Measurements from ENCODE around the gene CPD. TPM values are rescaled to one million over a fixed set of nuclear protein-coding genes. Genes with fewer than 3 reads are reported as not detected.

Gene CPD
- total and polyA plus RNA-seq, 2 of the 13 experiments (the other 11 are each of a cell fraction or from before 2014, with no cell fraction given), result 46.1 to 72.3 TPM

DNA sequence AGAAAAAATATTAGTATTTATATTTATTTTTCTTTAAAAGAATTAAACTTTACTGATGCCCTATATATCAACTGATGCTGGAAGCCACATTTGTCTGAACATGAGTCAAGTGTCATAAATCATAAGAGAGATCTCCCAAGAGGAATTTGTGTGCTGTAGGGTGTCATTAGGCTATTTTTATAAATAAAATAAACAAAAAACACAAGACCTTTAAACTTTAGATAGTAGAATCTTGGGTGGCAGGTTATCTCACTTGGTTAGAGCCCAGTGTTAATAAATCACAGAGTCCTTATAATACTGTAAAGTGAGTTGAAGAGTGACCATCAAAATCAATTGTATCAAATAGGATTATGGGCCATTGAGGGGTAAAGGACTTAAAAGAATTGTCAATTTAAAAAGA is 21.3 kb upstream of the CPD start:
- no peak for ATAC-seq

More for the DNA sequence above, 21.3 kb upstream of the CPD start:
- H3K27ac ChIP-seq (ENCODE audit: extremely low read length, insufficient read depth, low read length), result no peak overlapping the region
- H2AFZ ChIP-seq (ENCODE audit: low read length), result no peak overlapping the region
- POLR2A ChIA-PET, result interaction anchor here (1.1 to 3.2 kb wide), 2 partner anchors 12 kb away, joined by 6 to 9 read pairs; no protein-coding TSS in a partner anchor
- H3K79me2 ChIP-seq (ENCODE audit: insufficient read depth, low read length), result no peaks in the 10 kb centered on the region
- no TSS peak for BruUV-seq (replicated peaks)
- no peak for FAIRE-seq
- H3K9me3 ChIP-seq (ENCODE audit: low read length), result peaks cover 9% of the 10 kb centered on the region
- no peaks in the 10 kb centered on the region for H3K36me3 ChIP-seq (replicated peaks in 1 of 2; ENCODE audit: control insufficient read depth in 1 of 2, insufficient read depth in 2 of 2, low read length in 2 of 2)
- H3K9ac ChIP-seq (ENCODE audit: insufficient read depth, low read depth, low read length), result no peak overlapping the region
- no peaks in the 10 kb centered on the region for H4K20me1 ChIP-seq (ENCODE audit: insufficient read depth, low read length)
- CTCF ChIA-PET (ENCODE audit: low intra/inter-chr PET ratio, low total read pairs), result no interaction called here
- H3K4me1 ChIP-seq (ENCODE audit: insufficient read depth, low read length), result peaks cover 16% of the 10 kb centered on the region
- no peaks in the 10 kb centered on the region; a peak in 1 of 5 replicates for H3K27me3 ChIP-seq (ENCODE audit: control insufficient read depth in 1 of 2, insufficient read depth in 2 of 2, low read length in 2 of 2)
- H3K4me2 ChIP-seq (ENCODE audit: low read depth, low read length), result 0 out of 2 replicates have a peak overlapping the region, but pooled peaks have one; percentile 7
- TF ChIP-seq GATA4 (IDR thresholded peaks at IDR 0.05; ENCODE audit: borderline replicate concordance, low read depth) (no peak), ZBTB20 (CRISPR knock-in tag; IDR thresholded peaks at IDR 0.05; ENCODE audit: borderline replicate concordance, low read depth) (no peak), MTF1 (CRISPR knock-in tag; IDR thresholded peaks at IDR 0.05) (no peak), ZNF557 (CRISPR knock-in tag; IDR thresholded peaks at IDR 0.05) (no peak), CCDC6 (CRISPR knock-in tag; IDR thresholded peaks at IDR 0.05) (no peak), ZNF75D (CRISPR knock-in tag; IDR thresholded peaks at IDR 0.05; ENCODE audit: borderline replicate concordance) (no peak), GATAD1 (CRISPR knock-in tag; IDR thresholded peaks at IDR 0.05) (no peak), RFX5 (IDR thresholded peaks at IDR 0.05; ENCODE audit: low read depth, low read length) (no peak), KLF6 (CRISPR knock-in tag; IDR thresholded peaks at IDR 0.05) (no peak), PAWR (CRISPR knock-in tag; IDR thresholded peaks at IDR 0.05; ENCODE audit: borderline replicate concordance) (no peak), RFX1 (IDR thresholded peaks at IDR 0.05) (no peak)
- TF ChIP-seq, protein P1, sequence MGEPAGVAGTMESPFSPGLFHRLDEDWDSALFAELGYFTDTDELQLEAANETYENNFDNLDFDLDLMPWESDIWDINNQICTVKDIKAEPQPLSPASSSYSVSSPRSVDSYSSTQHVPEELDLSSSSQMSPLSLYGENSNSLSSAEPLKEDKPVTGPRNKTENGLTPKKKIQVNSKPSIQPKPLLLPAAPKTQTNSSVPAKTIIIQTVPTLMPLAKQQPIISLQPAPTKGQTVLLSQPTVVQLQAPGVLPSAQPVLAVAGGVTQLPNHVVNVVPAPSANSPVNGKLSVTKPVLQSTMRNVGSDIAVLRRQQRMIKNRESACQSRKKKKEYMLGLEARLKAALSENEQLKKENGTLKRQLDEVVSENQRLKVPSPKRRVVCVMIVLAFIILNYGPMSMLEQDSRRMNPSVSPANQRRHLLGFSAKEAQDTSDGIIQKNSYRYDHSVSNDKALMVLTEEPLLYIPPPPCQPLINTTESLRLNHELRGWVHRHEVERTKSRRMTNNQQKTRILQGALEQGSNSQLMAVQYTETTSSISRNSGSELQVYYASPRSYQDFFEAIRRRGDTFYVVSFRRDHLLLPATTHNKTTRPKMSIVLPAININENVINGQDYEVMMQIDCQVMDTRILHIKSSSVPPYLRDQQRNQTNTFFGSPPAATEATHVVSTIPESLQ (CRISPR knock-in tag; conservative IDR thresholded peaks at IDR 0.05), result no peak
- TF ChIP-seq, protein P2, sequence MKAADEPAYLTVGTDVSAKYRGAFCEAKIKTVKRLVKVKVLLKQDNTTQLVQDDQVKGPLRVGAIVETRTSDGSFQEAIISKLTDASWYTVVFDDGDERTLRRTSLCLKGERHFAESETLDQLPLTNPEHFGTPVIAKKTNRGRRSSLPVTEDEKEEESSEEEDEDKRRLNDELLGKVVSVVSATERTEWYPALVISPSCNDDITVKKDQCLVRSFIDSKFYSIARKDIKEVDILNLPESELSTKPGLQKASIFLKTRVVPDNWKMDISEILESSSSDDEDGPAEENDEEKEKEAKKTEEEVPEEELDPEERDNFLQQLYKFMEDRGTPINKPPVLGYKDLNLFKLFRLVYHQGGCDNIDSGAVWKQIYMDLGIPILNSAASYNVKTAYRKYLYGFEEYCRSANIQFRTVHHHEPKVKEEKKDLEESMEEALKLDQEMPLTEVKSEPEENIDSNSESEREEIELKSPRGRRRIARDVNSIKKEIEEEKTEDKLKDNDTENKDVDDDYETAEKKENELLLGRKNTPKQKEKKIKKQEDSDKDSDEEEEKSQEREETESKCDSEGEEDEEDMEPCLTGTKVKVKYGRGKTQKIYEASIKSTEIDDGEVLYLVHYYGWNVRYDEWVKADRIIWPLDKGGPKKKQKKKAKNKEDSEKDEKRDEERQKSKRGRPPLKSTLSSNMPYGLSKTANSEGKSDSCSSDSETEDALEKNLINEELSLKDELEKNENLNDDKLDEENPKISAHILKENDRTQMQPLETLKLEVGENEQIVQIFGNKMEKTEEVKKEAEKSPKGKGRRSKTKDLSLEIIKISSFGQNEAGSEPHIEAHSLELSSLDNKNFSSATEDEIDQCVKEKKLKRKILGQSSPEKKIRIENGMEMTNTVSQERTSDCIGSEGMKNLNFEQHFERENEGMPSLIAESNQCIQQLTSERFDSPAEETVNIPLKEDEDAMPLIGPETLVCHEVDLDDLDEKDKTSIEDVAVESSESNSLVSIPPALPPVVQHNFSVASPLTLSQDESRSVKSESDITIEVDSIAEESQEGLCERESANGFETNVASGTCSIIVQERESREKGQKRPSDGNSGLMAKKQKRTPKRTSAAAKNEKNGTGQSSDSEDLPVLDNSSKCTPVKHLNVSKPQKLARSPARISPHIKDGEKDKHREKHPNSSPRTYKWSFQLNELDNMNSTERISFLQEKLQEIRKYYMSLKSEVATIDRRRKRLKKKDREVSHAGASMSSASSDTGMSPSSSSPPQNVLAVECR (CRISPR knock-in tag; IDR thresholded peaks at IDR 0.05; ENCODE audit: borderline replicate concordance), result no peak
- TF ChIP-seq, protein P3, sequence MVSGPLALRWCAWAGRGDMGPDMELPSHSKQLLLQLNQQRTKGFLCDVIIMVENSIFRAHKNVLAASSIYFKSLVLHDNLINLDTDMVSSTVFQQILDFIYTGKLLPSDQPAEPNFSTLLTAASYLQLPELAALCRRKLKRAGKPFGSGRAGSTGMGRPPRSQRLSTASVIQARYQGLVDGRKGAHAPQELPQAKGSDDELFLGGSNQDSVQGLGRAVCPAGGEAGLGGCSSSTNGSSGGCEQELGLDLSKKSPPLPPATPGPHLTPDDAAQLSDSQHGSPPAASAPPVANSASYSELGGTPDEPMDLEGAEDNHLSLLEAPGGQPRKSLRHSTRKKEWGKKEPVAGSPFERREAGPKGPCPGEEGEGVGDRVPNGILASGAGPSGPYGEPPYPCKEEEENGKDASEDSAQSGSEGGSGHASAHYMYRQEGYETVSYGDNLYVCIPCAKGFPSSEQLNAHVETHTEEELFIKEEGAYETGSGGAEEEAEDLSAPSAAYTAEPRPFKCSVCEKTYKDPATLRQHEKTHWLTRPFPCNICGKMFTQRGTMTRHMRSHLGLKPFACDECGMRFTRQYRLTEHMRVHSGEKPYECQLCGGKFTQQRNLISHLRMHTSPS (CRISPR knock-in tag; IDR thresholded peaks at IDR 0.05; ENCODE audit: low read depth), result no peak
- TF ChIP-seq, protein P4, sequence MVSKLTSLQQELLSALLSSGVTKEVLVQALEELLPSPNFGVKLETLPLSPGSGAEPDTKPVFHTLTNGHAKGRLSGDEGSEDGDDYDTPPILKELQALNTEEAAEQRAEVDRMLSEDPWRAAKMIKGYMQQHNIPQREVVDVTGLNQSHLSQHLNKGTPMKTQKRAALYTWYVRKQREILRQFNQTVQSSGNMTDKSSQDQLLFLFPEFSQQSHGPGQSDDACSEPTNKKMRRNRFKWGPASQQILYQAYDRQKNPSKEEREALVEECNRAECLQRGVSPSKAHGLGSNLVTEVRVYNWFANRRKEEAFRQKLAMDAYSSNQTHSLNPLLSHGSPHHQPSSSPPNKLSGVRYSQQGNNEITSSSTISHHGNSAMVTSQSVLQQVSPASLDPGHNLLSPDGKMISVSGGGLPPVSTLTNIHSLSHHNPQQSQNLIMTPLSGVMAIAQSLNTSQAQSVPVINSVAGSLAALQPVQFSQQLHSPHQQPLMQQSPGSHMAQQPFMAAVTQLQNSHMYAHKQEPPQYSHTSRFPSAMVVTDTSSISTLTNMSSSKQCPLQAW (CRISPR knock-in tag; IDR thresholded peaks at IDR 0.05), result no peak
- no peak overlapping the region for H3K4me3 ChIP-seq (replicated peaks in 1 of 3; ENCODE audit: insufficient read depth in 1 of 3, low read depth in 2 of 3, low read length in 3 of 3)
- intact Hi-C loops (cut with micrococcal nuclease; ENCODE audit: unreplicated experiment), result no loop called here
- DNase-seq (ENCODE audit: low spot score), result no peak
- in situ Hi-C loops (cut with HindIII; ENCODE audit: extremely low pct_ligation_motif_present, low pct_unique_long_range_greater_than_20kb), result no loop called here
